ENCODE results near the gene FABP1. TPM values are rescaled to one million over a fixed set of nuclear protein-coding genes. Genes with fewer than 3 reads are reported as not detected.

The FABP1 gene
- total RNA-seq, 4 donors from 2014 or later = 0.41 to 11.6 (median 5.2) TPM

GRCh38 chr2:88165332-88166003, 37.6 kb upstream of the FABP1 start:
- TF ChIP-seq POLR2A (IDR thresholded peaks at IDR 0.05) = peak; percentile 53 to 69
- TF ChIP-seq, protein P1, sequence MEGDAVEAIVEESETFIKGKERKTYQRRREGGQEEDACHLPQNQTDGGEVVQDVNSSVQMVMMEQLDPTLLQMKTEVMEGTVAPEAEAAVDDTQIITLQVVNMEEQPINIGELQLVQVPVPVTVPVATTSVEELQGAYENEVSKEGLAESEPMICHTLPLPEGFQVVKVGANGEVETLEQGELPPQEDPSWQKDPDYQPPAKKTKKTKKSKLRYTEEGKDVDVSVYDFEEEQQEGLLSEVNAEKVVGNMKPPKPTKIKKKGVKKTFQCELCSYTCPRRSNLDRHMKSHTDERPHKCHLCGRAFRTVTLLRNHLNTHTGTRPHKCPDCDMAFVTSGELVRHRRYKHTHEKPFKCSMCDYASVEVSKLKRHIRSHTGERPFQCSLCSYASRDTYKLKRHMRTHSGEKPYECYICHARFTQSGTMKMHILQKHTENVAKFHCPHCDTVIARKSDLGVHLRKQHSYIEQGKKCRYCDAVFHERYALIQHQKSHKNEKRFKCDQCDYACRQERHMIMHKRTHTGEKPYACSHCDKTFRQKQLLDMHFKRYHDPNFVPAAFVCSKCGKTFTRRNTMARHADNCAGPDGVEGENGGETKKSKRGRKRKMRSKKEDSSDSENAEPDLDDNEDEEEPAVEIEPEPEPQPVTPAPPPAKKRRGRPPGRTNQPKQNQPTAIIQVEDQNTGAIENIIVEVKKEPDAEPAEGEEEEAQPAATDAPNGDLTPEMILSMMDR (IDR thresholded peaks at IDR 0.05 in 4 of 5, conservative IDR thresholded peaks at IDR 0.05 in 1 of 5) = no peak
- DNase-seq (peak in 1 of 2 donors; percentile 52), ATAC-seq (peak; percentile 89 to 97)
- peaks cover 31 to 36% of the 10 kb centered on the region in 2 donors for H3K4me1 ChIP-seq
- no peak overlapping the region for H3K4me3 ChIP-seq
- in situ Hi-C loops (cut with MboI; ENCODE audit: low sequenced_read_pairs in 4 of 4) (no loop called here), intact Hi-C loops (cut with DNase I; ENCODE audit: low total_unique reads) (loop anchor here (2.0 to 5.0 kb wide), 2 partner anchors 65 to 148 kb away; partner anchors contain the start of gene RNU2-63P)
- no peaks in the 10 kb centered on the region for H3K27me3 ChIP-seq
- peak overlapping the region; percentile 88 to 98 (median 96) for H3K27ac ChIP-seq
- no peaks in the 10 kb centered on the region for H3K36me3 ChIP-seq
- no peaks in the 10 kb centered on the region for H3K9me3 ChIP-seq

DNA sequence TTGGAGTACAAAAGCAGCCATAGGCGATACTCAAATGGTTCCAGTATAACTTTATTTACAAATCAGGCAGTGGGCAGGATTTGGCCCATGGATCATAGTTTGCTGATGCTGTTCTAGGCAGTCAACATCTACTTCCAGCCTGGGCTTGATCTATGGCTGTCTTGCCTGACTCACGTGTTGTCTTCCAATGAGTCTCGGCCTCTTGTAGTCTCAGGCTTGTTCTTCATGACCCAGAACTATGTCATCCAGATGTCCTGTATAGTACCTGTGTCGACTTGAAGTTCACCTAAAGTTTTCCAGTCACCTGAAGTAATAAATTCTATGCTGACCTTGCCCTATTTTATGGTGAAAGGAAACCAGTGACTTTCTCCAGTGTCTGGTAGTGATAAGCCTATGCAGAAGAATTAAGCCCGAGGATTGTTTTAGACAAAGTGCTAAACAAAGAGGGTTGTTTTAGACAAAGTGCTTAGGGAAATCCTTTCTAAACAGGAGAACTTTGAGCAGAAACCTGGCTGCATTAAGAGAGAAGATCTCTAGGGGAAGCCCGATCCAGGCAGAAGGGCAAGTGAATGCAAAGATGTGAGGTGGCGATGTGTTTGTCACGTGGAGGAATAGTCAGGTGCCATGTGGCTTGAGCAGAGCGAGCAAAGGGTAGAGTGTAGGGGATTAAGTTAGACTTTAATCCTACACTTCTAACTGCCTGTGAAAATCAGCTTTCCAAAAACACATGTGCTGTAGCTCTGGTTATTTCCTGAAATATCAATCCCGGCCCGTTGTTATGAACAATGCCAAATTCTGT, 33.8 kb upstream of the FABP1 start:
- intact Hi-C loops (cut with DNase I; ENCODE audit: low total_unique reads) (no loop called here), in situ Hi-C loops (cut with MboI; ENCODE audit: low sequenced_read_pairs in 4 of 4) (no loop called here)
- ATAC-seq (no peak), DNase-seq (no peak)
- Histone ChIP-seq H3K9me3 (no peaks in the 10 kb centered on the region), H3K27ac (no peak overlapping the region), H3K27me3 (no peaks in the 10 kb centered on the region), H3K4me1 (peaks cover 23 to 33% of the 10 kb centered on the region in 2 donors), H3K4me3 (no peak overlapping the region), H3K36me3 (no peaks in the 10 kb centered on the region)
- TF ChIP-seq, protein P1 (IDR thresholded peaks at IDR 0.05 in 4 of 5, conservative IDR thresholded peaks at IDR 0.05 in 1 of 5) = no peak
- no peak for TF ChIP-seq POLR2A (IDR thresholded peaks at IDR 0.05)

DNA sequence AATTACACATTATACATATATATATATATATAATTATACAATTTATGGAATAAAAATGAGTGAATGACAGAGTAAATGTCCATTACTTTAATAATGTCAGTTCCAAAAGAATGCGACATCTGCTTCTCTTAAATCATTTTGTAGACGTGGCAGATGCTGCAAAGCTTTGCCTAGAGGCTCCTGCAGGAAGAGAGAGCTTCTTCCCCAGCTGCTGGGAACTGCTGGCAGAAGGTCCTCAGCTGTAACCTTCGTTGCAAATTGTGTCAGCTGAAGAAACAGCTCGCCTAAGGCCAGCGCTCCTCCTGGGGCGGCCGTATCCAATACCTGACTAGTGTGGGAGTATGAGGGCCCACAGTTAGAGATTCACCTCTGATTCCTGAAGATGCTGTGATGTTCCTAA, 32.7 kb upstream of the FABP1 start:
- no peak for ATAC-seq

DNA sequence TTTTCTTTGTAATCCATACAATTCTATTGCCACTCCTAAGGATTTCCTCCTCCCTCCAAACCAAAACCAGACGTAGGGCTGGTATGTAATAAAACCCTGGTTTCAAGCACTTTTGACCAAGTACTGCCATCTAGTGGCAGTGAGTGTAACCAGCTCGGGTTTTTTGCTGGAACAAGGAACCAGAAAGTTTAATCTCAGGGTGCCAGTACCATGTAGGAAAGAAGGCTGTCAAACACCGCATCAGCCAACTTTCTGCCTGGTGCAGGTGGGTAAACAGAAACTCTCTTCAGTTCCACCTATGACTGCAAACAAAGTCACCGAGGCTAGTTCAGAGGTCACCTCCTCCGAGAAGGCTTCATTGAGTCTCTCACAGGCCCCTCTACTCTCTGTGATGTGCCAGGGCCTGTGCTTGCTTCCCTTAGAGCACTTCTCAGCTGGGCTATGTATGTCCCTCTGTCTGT, 32.1 kb upstream of the FABP1 start:
- Histone ChIP-seq H3K36me3 (no peaks in the 10 kb centered on the region), H3K27me3 (no peaks in the 10 kb centered on the region), H3K9me3 (no peaks in the 10 kb centered on the region), H3K27ac (peak overlapping the region in 2 of 4 donors; percentile 0 to 15), H3K4me1 (peaks cover 8 to 17% of the 10 kb centered on the region in 2 donors), H3K4me3 (no peak overlapping the region)
- intact Hi-C loops (cut with DNase I; ENCODE audit: low total_unique reads) (loop anchor here (1.0 kb wide), 2 partner anchors 27 to 100 kb away; no protein-coding TSS in a partner anchor), in situ Hi-C loops (cut with MboI; ENCODE audit: low sequenced_read_pairs in 4 of 4) (loop anchor here (5.0 kb wide), 1 partner anchor 98 kb away; no protein-coding TSS in a partner anchor)
- ATAC-seq = peak; percentile 84 to 95
- peak in 1 of 2 donors; percentile 57 for DNase-seq
- TF ChIP-seq POLR2A (IDR thresholded peaks at IDR 0.05) = no peak
- TF ChIP-seq, protein P1 (IDR thresholded peaks at IDR 0.05 in 4 of 5, conservative IDR thresholded peaks at IDR 0.05 in 1 of 5) = peak; percentile 80 to 89 (median 84)

More for the DNA sequence above, 32.7 kb upstream of the FABP1 start:
- H3K27me3 ChIP-seq = no peaks in the 10 kb centered on the region
- no peak overlapping the region for H3K4me3 ChIP-seq
- no peak for TF ChIP-seq POLR2A (IDR thresholded peaks at IDR 0.05)
- TF ChIP-seq, protein P1 (IDR thresholded peaks at IDR 0.05 in 4 of 5, conservative IDR thresholded peaks at IDR 0.05 in 1 of 5) = no peak
- no peaks in the 10 kb centered on the region for H3K9me3 ChIP-seq
- DNase-seq = no peak
- H3K4me1 ChIP-seq = peaks cover 13 to 22% of the 10 kb centered on the region in 2 donors
- H3K36me3 ChIP-seq = no peaks in the 10 kb centered on the region
- H3K27ac ChIP-seq = peak overlapping the region in 2 of 4 donors; percentile 0 to 15
- intact Hi-C loops (cut with DNase I; ENCODE audit: low total_unique reads) = loop anchor here (1.0 kb wide), 2 partner anchors 27 to 100 kb away; no protein-coding TSS in a partner anchor
- in situ Hi-C loops (cut with MboI; ENCODE audit: low sequenced_read_pairs in 4 of 4) = no loop called here
